Panc1 (cell line): ENCODE data around the gene TIMM9. TPM values are rescaled to one million over a fixed set of nuclear protein-coding genes. Genes with fewer than 3 reads are reported as not detected.

Source experiments
- ATAC-seq: fragments of 200-7000 bp; cut with Tn5 transposase; 2 replicates; pipeline ENCODE4 v1.9.1; 2020; ENCODE audit warnings: mild to moderate bottlenecking, moderate library complexity
- BruUV-seq: library from RNA; stranded (reverse); fragments of 400-500 nt; replicated peaks from 2 replicates; lab custom pipeline; 2021; lab: Mats Ljungman, UMichigan
- CTCF ChIA-PET: fragments of 300-600 bp; sonication (Branson Sonifier 250); formaldehyde crosslinking; loops from one replicate; lab custom pipeline; 2022; ENCODE audit warnings: antibody characterized with exemption; lab: Charles Lee
- POLR2A ChIA-PET: fragments of 300-600 bp; sonication (Branson Sonifier 250); formaldehyde crosslinking; loops from one replicate; lab custom pipeline; 2022; ENCODE audit warnings: antibody characterized with exemption; lab: Charles Lee
- DNase-seq: peaks from one replicate; pipeline ENCODE4 v3.0.0-alpha.2; 2010; ENCODE audit warnings: low read depth, low spot score
- H3K27ac ChIP-seq: 2 replicates; pipeline ENCODE4 v1.5.1; 2011; ENCODE audit warnings: mild to moderate bottlenecking, low read length, inconsistent platforms
- H3K27me3 ChIP-seq: fragments of 200-500 bp; sonication (Bioruptor generic); 2 replicates; pipeline ENCODE4 v1.6.0; 2014; ENCODE audit warnings: low read length, inconsistent platforms; ENCODE audit not compliant: control insufficient read depth, insufficient read depth
- H3K36me3 ChIP-seq: fragments of 200-500 bp; sonication (Bioruptor generic); 2 replicates; pipeline ENCODE4 v1.5.1; 2014; ENCODE audit warnings: inconsistent platforms, mild to moderate bottlenecking, low read length, moderate library complexity; ENCODE audit not compliant: control insufficient read depth, insufficient read depth
- H3K4me1 ChIP-seq: 2 replicates; pipeline ENCODE4 v1.5.1; 2011; ENCODE audit warnings: inconsistent platforms, mild to moderate bottlenecking, low read length, moderate library complexity; ENCODE audit not compliant: control insufficient read depth, insufficient read depth
- H3K4me3 ChIP-seq, 2 experiments: 2 replicates each; pipeline ENCODE4 v1.5.1; 2011 to 2012; ENCODE audit warnings: low read depth in 2 of 2, low read length in 2 of 2, mild to moderate bottlenecking in 2 of 2, inconsistent platforms in 1 of 2, moderate library complexity in 1 of 2
- H3K9me3 ChIP-seq: fragments of 200-500 bp; sonication (Bioruptor generic); 2 replicates; pipeline ENCODE4 v1.5.1; 2014; ENCODE audit warnings: low read depth, mild to moderate bottlenecking, inconsistent platforms, low read length, moderate library complexity; ENCODE audit not compliant: control insufficient read depth, insufficient read depth
- CTCF ChIP-seq: fragments of 450-650 bp; IDR thresholded peaks from 2 replicates; pipeline ENCODE4 v1.5.1; 2017; ENCODE audit warnings: mild to moderate bottlenecking
- POLR2AphosphoS5 ChIP-seq: IDR thresholded peaks from 2 replicates; pipeline ENCODE4 v1.6.1; 2012; ENCODE audit warnings: mild to moderate bottlenecking, low read depth, low read length, moderate library complexity
- SIN3A ChIP-seq: IDR thresholded peaks from 2 replicates; pipeline ENCODE4 v1.6.1; 2012; ENCODE audit warnings: low read depth, mild to moderate bottlenecking, low read length, moderate library complexity, borderline replicate concordance; ENCODE audit not compliant: insufficient read depth
- TCF7L2 ChIP-seq: IDR thresholded peaks from 2 replicates; pipeline ENCODE4 v1.6.1; 2011; ENCODE audit warnings: mild to moderate bottlenecking, low read depth, low read length, inconsistent platforms
- in situ Hi-C: cut with HindIII; loops from 2 replicates; pipeline ENCODE4 v1.10.0; 2016; ENCODE audit warnings: low sequenced_read_pairs, low pct_unique_long_range_greater_than_20kb
- intact Hi-C: fragments of 100-400 bp; cut with micrococcal nuclease; formaldehyde crosslinking; loops from one replicate; pipeline ENCODE4 v1.10.0; 2022; ENCODE audit not compliant: unreplicated experiment
- total RNA-seq: library from RNA; stranded (reverse); gene quantifications from one replicate; pipeline ENCODE4 v1.2.1, GENCODE V29; 2021; ENCODE audit not compliant: unreplicated experiment
- TF ChIP-seq, protein P1 (sequence below), 2 experiments: IDR thresholded peaks; 2 replicates each; pipeline ENCODE4 v1.6.1; 2011 to 2012; ENCODE audit warnings: low read depth in 2 of 2, control low read depth in 1 of 2, low read length in 1 of 2, mild to moderate bottlenecking in 1 of 2, moderate library complexity in 1 of 2; ENCODE audit not compliant: insufficient read depth in 1 of 2

TIMM9 gene
- total RNA-seq, 1 experiment from 2014 or later, result 34.4 TPM

GRCh38 chr14:58376791-58377190 lies 50.5 kb downstream of the TIMM9 start:
- Histone ChIP-seq H3K4me3 (no peak overlapping the region), H3K9me3 (no peaks in the 10 kb centered on the region), H3K36me3 (peaks cover 3% of the 10 kb centered on the region), H3K4me1 (no peaks in the 10 kb centered on the region), H3K27ac (no peak overlapping the region), H3K27me3 (no peaks in the 10 kb centered on the region)
- intact Hi-C loops (no loop called here), in situ Hi-C loops (no loop called here)
- no TSS peak for BruUV-seq
- CTCF ChIA-PET, result no interaction called here
- no peak for ATAC-seq
- TF ChIP-seq POLR2AphosphoS5 (no peak), TCF7L2 (no peak), CTCF (no peak), SIN3A (no peak)
- TF ChIP-seq, protein P1, sequence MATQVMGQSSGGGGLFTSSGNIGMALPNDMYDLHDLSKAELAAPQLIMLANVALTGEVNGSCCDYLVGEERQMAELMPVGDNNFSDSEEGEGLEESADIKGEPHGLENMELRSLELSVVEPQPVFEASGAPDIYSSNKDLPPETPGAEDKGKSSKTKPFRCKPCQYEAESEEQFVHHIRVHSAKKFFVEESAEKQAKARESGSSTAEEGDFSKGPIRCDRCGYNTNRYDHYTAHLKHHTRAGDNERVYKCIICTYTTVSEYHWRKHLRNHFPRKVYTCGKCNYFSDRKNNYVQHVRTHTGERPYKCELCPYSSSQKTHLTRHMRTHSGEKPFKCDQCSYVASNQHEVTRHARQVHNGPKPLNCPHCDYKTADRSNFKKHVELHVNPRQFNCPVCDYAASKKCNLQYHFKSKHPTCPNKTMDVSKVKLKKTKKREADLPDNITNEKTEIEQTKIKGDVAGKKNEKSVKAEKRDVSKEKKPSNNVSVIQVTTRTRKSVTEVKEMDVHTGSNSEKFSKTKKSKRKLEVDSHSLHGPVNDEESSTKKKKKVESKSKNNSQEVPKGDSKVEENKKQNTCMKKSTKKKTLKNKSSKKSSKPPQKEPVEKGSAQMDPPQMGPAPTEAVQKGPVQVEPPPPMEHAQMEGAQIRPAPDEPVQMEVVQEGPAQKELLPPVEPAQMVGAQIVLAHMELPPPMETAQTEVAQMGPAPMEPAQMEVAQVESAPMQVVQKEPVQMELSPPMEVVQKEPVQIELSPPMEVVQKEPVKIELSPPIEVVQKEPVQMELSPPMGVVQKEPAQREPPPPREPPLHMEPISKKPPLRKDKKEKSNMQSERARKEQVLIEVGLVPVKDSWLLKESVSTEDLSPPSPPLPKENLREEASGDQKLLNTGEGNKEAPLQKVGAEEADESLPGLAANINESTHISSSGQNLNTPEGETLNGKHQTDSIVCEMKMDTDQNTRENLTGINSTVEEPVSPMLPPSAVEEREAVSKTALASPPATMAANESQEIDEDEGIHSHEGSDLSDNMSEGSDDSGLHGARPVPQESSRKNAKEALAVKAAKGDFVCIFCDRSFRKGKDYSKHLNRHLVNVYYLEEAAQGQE (IDR thresholded peaks at IDR 0.05; ENCODE audit: insufficient read depth in 1 of 2, low read depth in 2 of 2, low read length in 1 of 2), result no peak
- POLR2A ChIA-PET, result no interaction called here
- no peak for DNase-seq

- no TSS peak for BruUV-seq
- DNase-seq (no peak), ATAC-seq (no peak)
- H3K4me1 ChIP-seq, result no peaks in the 10 kb centered on the region
- H3K9me3 ChIP-seq, result no peaks in the 10 kb centered on the region
- intact Hi-C loops, result no loop called here
- CTCF ChIA-PET, result no interaction called here
- peaks cover 22% of the 10 kb centered on the region for H3K36me3 ChIP-seq
- no peak overlapping the region for H3K27ac ChIP-seq
- in situ Hi-C loops, result no loop called here
- TF ChIP-seq SIN3A (no peak), TCF7L2 (no peak), POLR2AphosphoS5 (no peak), CTCF (no peak)
- TF ChIP-seq, protein P1 (IDR thresholded peaks at IDR 0.05; ENCODE audit: insufficient read depth in 1 of 2, low read depth in 2 of 2, low read length in 1 of 2), result no peak
- no peaks in the 10 kb centered on the region for H3K27me3 ChIP-seq
- POLR2A ChIA-PET, result no interaction called here
- no peak overlapping the region for H3K4me3 ChIP-seq
Measured at GRCh38 chr14:58368956-58369355, 58.4 kb downstream of the TIMM9 start.
